HG02852 (cell line): ENCODE results near the gene RPP25L.

Experiments used
- ATAC-seq: cut with Tn5 transposase; IDR thresholded peaks from one replicate; pipeline ENCODE4 v1.9.1; 2021; ENCODE audit warnings: mild to moderate bottlenecking, moderate library complexity; ENCODE audit not compliant: unreplicated experiment

The RPP25L gene

DNA sequence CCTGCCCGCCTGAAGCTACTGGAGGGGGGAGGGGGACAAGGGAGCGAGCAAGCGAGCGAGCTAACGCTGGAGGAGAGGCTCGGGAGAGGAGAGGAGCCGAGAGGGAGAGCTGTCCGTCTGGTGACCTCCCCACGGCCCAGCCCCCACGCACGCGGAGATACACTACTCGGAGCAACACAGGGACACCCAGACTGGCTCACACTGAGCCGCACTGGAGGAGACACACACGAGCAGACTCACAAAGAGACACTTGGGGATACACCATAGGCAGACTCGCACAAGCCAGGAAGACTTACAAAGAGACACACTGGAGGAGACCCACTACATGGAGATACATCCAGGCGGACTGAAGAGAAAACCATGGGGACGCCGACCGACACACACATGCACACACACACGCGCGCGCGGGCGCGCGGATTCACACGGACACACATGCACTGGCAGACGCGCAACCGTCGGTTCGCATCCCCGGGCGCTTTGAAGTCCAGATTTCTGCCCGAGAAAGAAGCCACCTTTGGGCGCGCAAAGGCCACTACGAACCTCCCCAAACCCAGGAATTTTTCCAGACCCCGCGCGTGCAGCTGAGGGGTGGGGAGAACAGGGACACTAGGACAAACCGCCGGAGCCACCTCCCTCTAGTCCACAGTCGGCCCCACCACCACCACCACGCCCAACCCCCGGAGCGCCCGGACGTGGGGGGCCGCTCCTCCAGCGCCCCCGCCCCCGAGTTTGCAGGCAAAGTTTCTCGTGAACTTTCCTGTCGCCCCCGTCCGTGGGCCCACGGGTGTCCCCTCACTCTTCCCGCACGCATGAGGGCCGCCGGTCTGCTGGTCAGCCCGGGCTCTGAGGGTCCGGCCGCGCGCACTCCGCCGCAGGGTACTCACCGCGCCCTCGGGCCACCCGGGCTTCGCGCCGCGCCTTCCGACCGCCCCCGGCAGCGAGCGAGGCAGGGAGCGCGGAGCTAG is 22.9 kb downstream of the RPP25L start:
- ATAC-seq, result no peak

DNA sequence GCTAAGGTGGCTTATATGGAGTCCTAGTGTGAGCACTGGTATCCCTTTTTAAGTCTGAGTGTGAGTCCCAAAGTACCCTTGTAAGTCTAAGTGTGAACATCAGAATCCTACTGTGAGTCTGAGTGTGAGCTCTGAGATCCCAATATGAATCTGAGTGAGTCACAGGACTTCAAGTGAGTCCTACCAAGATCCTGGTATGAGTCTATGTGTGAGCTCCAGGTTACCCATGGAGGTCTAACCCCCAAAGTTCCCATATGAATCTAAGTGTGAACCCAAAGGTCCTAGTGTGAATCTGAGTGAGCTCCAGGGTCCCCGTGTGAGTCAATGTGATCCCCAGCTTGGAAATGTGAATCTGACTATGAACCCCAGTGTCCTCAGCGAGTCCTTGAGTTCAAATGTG is 24.6 kb downstream of the RPP25L start:
- ATAC-seq, result no peak

DNA sequence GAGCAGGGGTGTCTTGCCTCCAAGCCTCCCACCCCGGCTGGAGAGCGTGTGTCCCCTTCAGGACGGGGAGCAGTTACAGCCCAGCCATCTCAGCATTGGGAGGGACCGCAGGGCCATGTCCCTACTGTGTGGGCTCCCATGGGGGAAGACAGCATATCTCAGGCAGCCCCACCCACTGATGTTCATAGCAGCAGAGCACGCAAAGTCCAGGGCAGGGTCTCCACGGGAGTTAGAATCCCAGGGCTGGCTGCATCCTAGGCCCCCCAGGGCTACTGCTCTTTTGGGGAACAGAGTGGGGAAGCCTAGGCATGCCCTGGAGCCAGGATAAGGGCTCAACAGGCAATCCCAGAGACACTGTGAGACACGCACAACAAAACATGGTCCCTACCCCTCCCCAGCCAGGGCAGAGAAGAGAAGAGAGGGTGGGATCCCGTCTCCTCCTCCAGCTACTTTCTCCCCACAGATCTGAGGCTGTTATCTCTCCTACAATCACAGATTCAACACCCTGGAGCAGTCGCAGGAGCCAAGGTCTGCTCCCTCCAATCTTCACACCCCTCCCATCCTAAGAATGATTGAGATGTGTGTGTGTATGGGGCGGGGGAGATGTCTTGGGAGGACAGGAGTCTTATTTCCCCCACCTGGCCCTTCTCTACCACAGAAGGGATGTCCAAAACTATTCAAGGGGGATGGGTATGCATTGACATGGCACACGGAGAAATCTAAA is 25.8 kb downstream of the RPP25L start:
- ATAC-seq, result no peak

DNA sequence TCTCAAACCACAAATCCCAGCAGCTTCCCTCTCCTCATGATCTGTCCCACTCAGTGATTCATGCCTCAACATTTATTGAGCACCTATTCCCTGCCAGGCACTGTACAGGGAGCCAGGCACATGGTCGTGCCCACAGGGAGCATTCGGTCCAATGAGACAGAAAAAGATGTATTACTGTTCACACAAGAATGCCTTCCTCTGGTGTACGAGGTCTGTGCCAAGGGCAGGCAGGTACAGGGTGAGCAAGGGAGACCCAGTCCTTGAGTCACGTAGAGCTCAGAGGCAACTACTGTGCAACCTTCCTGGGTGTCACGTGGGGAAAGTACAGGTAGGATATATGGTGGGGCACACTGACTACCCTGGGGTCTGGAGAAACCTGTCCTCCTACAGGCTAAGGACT is 26.9 kb downstream of the RPP25L start:
- ATAC-seq, result no peak

DNA sequence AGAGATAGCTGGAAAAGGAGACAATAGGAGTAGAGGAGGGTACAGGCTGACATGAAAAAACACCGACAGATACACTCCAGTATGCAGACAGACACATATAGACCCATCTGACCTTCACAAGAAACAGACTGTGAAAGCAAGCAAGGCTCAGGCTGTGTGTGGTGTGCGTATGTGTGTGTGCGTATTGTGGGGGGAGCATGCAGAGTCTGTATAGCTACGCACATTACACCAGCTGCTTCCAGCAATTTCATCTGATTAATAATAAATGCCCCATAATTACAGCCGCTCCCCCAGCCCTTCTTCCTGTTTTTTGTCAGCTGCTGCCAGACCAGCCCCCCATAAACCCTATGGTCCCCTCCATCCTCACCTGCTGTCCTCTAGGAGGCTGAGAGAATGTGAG is 29.1 kb downstream of the RPP25L start:
- no peak for ATAC-seq

DNA sequence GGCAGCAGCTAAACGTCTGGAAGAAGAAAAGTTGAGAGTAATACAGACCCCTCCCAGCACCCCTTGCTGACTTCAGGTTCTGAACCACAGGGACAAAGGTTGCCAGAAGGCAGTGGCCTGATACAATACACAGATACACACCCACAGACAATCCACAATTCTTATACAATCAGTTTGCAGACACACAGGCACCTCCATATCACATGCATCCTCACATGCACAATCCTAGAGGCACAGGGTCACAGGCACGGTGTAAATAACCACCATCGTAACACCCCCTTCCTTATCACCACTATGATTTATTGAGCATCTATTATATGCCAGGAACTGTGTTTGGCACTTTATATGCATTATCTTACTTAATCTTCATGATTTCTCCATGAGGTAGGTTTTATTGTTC is 30.6 kb downstream of the RPP25L start:
- ATAC-seq, result no peak

DNA sequence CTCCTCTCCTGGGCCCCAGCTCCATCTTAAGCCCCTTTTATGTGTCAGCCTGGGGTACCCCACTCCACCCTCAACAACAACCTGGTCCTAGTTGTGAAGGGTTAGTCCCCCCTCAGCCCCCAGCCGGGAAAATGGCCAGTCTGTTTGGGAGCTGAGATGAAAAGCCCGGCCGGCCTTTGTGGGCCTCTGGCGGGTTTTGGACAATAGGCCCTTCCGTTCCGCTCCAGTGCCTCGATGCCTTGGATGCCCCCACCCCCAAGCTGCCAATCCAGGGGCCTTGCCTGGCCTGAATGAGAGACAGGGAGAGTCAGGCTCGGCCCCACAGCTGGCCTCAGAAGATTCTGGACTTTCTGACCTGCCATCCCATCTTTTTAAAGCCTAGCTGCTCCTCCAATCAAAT is 31.5 kb downstream of the RPP25L start:
- ATAC-seq, result no peak

DNA sequence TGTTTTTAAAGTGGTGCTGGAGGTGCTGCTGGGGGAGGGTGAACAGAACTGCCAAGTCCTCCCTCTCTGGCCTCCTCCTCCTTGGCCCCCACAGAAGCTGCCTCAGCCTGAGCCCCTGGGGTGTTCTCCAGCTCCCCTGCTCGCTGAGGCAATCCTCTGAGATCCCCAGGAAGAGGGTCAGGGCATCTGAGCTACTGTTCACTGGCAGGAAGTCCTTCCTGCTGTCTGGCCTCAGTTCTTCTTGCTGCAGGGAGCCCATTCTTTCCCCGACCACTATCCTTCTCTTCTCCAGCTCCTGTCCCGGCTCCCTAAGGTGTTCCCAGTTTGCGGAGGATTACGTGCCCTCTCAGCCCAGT is 32.1 kb downstream of the RPP25L start:
- ATAC-seq, result no peak

DNA sequence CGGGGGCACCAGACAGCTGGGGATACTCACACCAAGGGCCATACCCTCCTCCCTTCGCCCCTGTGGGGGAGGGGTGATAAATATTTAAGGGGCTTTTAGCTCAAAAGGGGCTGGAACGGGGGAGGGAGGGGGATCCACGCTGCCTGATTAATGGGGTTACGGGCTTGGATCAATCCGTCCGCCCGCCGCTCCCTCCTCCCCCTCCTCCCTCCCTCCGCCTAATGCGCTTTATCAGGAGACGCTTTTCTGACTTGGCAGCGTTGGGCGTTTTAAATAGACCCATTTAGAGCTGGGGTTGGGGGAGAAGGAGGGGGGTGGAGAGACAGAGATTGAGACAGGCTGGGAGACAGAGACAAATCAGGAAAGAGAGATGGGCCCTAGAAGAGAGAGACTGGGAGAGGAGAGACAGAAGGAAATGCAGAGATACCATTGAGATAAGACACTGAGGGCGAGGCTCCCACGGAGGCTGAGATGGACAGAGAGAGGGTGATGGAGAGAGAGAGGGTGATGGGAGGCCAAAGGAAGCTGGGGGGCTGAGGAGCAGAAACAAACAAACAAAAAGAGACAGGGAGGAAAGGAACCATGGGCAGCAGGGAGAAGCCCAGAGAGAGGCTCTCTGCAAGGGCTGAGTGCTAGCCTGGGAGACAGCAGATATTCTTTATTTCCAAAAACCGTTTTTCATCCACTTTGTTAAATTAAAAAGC is 32.6 kb downstream of the RPP25L start:
- ATAC-seq, result no peak

DNA sequence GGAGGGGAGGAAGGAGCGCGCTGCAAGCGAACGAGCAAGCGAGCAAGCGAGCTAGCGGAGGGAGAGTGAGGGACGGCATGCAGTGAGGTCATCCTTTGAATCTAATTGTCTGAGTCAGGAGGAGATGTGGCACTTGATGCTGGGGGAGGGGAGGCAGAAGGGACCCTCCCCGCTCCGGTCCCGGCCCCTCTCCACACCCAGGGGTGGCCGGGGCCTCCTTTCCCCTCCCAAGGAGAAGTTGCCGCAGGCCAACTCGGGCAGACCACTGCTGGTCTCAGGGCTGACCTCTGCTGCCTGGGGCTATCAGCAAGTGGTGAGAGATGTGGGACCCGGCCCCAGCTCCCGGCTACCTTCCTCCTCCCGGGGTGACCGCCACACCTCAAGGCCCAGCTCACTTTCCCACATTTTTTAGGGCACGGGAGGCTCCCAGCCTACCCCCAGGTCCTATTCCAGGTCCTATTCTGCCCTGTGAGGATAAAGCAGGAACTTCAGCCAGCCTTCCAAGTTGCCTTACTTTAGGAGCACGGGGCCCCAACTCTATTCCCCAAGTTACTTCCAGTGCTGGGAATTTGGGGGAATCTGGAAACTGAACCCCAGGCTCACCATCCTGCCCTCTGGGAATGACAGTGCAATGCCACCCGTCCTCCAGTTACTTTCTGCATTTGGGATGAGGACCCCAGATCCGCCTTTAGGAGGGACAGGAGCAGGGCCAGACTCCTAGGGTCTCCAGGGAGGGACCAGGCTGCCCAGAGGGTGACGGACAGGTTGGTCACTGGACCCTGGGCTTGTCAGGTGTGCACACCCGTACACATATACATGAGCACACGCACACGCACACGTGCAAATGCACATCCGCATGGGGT is 33.4 kb downstream of the RPP25L start:
- ATAC-seq, result no peak

DNA sequence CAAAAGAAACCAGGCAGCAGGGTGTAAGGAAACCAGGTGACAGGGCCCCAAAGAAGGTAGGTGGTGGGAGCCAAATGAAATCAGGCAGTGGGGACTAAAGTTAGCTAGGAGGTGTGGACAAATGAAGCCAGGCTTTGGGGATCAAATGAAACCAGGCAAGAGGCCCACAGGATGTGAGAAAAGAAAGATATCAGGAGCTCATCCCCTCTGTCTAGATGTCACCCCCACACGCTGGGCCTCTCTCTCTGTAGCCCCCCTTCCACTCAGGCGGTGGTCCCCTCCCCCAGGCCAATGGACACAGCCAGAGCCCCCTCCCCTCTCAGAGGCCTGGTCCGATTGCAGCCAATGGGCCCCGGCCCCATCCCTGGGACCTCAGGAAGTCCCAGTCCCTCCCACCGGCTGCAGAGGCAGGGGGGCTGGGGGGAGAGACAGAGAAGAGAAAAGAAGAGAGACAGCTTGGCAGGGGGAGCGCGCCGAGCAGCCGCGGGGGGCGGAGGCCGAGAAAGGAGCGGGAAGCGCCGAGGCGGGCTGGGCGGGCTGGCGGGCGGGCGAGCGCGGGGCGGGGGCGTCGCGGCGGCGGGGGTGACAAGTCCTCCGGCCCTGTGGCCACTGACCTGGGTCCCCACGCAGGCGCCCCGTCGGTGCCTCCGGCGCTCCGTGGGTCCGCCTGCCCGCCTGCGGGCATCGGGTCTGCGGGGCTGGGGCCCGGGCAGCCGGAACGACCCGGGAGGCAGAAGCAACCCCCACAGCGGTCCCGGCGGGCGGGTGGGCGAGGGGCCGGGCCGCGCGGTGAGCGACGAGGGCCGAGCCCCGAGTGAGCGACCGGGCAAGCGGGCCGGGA is 34.3 kb downstream of the RPP25L start:
- no peak for ATAC-seq

DNA sequence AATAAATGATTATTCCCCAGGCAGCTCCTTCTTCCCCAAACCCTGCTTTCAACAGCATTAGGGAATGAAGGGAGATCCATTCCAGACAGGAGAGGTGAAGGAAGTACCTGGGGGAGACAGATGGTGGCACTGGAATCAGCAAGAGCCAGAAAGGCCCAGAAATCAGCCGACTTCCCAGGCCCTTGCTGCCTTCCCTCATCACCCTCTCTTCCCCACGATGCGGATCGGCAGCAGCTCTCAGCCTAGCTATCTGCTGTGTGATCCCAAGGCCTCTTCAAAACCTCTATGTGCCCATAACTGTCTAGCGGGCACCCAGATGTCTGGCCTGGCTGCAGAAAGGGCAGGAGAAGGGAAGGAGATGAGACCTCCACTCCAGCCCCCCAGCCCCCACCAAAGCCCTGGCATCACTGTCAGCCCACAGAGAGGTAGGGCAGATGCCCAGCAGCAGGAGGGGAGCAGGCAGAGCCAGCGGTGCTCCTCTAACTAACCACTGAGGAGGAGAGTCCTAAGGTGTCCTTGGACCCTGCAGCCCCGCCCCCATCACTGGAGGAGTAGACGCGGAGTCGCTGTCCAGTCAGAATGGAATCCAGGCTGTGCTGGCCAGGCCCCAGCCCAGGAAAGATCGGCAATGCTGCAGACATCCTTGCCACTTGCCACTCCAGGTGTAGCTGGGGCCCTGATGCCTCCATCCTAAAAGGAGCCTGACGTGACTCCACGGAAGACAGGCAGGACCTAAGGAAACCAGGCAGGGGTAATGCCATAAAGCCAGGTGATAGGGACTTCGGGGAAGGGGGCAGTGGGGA is 35.1 kb downstream of the RPP25L start:
- ATAC-seq, result no peak

DNA sequence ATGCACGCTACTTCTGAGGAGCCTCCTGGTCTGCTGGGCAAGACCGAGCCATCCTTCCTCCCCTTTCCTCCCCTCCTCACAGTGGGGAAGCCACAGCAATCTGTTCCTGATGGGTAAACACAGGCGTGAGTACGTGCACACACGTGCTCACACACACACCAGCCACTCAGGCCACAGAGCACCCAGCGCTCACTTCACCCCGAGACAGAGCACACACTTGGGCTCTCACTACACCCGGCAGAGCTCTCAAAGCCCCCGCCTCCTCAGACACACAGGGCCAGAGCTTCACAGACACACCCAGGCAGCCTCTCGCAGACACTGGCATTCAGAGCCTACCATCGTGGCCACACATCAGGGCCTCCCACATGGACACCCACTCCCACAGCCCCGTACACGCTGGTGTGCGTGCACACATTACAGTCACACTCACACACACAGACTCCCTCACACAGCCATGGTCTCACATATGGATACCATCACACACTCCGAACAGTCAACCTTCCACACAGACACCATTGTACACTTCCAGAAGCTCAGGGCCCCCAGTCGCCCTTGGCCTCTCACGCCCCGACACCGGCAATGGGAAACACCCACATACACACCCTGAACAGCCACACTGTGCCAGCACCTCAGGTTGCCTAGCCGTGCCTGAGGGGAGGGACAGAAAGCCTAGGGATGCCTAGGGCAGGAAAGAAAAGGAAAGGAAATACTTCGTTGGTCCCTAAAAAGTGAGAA is 35.9 kb downstream of the RPP25L start:
- no peak for ATAC-seq

DNA sequence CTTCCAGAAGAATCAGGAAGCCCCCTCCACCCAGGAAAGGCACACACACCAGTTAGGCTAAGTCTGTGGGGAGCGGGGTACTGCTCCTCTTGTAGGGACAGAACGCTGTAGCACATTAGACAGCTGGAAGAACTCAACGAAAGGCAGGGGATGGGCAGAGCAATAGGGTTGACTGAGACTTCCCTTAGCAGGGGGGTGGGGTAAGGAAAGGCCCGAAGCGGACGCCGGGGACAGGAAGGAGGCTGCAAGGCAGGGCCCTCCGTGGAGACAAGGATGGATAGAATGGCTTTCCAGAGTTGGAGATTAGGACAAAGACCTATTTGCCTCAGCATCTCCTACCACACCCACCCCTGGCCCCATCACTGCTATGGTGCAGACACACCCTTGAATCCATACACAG is 36.7 kb downstream of the RPP25L start:
- no peak for ATAC-seq

DNA sequence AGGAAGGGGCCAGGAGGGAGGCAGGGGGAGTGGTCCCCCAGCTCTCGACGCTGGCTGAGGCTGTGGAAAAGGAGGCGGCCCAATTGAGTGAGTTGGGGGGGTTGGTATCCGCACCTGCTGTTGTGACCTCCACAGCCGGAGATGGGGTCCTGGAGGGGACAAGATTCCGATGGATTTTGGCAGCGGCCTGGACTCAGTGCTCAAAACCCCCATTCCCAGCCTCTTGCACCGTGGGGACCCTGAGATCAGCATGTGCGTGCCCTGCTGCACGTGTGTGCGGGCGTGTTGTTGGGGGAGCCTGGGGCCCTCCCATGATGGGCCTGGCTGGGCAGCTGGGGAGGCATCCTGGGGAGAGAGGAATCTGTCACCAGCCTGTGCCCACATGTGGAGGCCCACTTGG is 37.3 kb downstream of the RPP25L start:
- no peak for ATAC-seq

DNA sequence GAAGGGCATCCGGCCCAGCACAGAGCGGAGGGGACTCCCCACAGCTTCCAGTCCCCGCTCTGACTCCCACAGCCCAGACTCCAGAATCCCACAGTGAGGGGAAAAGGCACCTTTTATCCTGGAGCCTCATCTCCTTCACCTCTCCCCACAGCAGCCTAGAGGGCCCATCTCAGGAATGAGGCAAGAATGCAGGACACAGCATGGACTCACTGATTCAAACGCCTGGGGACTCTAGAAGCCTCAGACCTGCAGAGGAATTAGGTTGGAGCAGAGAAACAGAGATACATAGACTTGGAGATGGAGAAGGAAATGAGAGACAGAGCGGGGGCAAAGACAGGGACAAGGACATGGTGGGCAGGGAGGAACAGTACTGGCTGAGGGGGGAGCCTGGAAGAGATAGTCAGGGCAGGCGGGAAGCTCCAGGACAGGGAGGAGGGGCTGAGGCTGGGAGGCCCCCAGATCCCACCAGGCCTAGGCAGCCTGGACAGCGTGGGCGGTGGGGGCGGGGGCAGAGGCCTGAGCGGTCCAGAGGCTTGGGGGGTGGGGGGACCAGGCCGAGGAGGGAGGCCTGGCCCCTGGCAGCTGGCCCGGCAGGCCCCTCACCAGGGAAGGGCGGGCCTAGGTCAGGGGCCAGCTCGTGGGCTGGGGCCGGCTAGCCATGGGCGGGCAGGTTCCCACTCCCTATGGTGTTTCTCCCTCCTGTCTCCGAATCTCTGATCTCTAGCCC is 38.1 kb downstream of the RPP25L start:
- no peak for ATAC-seq

DNA sequence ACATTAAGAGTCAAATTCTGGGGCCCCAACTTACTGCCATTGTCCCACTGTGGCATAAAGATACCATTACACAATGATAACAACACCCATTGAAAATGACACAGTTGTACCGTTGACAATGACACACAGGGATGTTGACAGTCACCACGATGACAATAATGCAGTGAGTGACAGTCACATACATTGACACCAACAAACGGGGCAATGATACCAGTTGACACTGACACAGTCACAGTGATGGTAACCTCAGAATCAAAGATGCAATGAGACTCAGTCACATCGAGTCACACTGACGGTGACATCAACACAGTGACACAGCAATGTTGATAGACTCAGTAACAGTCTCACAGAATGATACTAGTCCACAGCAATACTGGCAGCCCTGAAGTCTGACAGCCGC is 39.3 kb downstream of the RPP25L start:
- no peak for ATAC-seq

DNA sequence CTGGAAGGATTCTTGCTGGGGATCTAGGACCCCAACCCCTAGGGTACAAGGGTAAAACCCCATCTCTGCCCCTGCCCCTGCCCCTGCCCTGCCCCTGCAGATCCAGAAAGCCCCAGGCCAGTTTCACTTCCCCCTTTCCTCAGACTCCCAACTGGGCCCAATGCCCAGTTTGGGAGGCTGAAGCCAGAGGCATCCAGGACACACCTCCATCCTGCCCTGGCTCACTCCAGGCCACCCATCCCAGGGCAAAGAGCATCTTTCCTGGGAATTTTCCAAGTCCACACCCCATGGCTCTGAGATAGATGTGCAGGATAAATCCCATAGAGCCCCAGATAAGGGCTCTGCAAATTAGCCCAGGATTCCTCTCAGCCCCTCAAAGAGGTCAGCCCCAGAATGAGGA is 39.8 kb downstream of the RPP25L start:
- ATAC-seq, result no peak
